Thyroid gland (tissue), 4 donors: ENCODE measurements around the gene GALR2. TPM values are rescaled to one million over a fixed set of nuclear protein-coding genes. Genes with fewer than 3 reads are reported as not detected.
"Not testable (repeated sequence)": the region's sequence is repeated elsewhere in the genome, so short reads cannot be mapped to it uniquely, and the experiment has no call there.

ENCODE experiments used
- DNase-seq, 2 donors: peaks; one replicate each; pipeline ENCODE4 v3.0.0-alpha.2; 2019
- H3K27ac ChIP-seq, 3 donors: fragments of 200-600 bp; sonication (generic); 1 replicate in 2 of 3; 2 replicates in 1 of 3; pipeline ENCODE4 v1.5.1; 2016 to 2019; ENCODE audit warnings: mild to moderate bottlenecking in 1 of 3, moderate library complexity in 1 of 3
- H3K27me3 ChIP-seq: fragments of 200-600 bp; sonication (generic); one replicate; pipeline ENCODE4 v1.5.1; 2019
- H3K36me3 ChIP-seq, 2 donors: fragments of 200-600 bp; sonication (generic); one replicate each; pipeline ENCODE4 v1.5.1; 2016 to 2019
- H3K4me1 ChIP-seq, 2 donors: fragments of 200-600 bp; sonication (generic); one replicate each; pipeline ENCODE4 v1.5.1; 2017 to 2019
- H3K4me3 ChIP-seq, 3 donors: fragments of 200-600 bp; sonication (generic); replicated peaks in 1 of 3; 1 replicate in 2 of 3; 2 replicates in 1 of 3; pipeline ENCODE4 v1.5.1; 2016; ENCODE audit warnings: mild to moderate bottlenecking in 1 of 3
- H3K9me3 ChIP-seq: fragments of 200-600 bp; sonication (generic); one replicate; pipeline ENCODE4 v1.5.1; 2017
- POLR2A ChIP-seq, 2 donors: fragments of 450-650 bp; IDR thresholded peaks; one replicate each; pipeline ENCODE4 v1.6.1; 2017; ENCODE audit warnings: antibody characterized with exemption in 2 of 2, mild to moderate bottlenecking in 2 of 2, moderate library complexity in 1 of 2
- WGBS, 2 donors: methylation state at CpG; one replicate each; pipeline ENCODE4 v1.1.5; 2017; 5-methylcytosine and 5-hydroxymethylcytosine counted together
- intact Hi-C: fragments of 100-400 bp; cut with DNase I; formaldehyde crosslinking; loops from one replicate; pipeline ENCODE4 v1.15.1; 2023
- total RNA-seq, 4 donors: library from RNA; depleted of rRNA; stranded (reverse); fragments of >200 nt; gene quantifications; one replicate each; pipeline ENCODE4 v1.2.3, GENCODE V29; 2016
- TF ChIP-seq, protein P1 (sequence below), 6 experiments: fragments of 200-600 bp in 3 of 6; fragments of 450-650 bp in 3 of 6; sonication (generic) in 3 of 6; IDR thresholded peaks; one replicate each; pipeline ENCODE4 v1.5.1; 2016 to 2019; ENCODE audit warnings: antibody characterized with exemption in 6 of 6, mild to moderate bottlenecking in 2 of 6, inconsistent platforms in 1 of 6, moderate library complexity in 1 of 6

Gene GALR2
- total RNA-seq, 4 donors from 2014 or later: not detected

DNA sequence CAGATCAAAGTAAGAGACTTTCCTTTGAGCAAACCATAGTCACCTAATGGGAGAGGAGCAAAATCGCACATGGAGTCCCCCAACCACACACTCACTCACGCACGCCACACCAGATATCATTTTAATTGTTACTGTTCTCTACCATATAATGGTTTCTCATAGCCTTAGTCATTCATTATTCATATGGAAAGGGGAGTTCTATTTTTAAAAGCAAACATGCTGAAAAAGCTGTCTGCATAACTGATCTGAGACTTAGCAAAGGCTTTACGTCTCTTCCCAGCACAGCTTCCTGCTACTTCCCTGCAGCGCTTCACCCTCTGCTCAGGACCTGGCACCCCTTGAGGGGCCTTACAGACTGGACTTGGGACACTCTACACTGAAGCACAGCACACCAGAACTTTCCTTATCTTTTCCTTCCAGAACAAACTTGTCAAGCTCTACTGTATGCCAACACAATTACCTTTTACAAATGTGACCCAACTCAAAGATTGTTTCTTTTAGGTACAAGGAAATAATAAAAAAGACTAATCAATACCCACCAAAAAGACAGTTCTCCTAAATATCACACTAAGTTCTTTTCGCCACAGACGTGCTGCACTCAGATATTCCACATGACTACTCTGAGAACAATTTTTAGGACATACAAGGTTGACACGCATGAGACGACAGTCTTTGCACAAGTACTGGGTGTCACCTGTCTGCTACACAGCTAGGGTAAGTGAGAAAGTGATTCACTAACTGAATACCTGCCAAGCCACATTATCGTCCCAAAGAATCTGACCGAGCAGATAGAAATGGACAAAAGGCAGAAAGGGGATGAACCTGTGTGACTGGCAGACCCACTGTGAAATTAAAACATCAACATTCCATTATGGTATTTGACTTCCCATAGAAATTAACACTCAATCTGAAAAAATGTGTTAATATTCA, 23.8 kb upstream of the GALR2 start:
- 55 to 66% methylated on average over 11 of the region's 11 CpGs for WGBS, 2 donors
- no peaks in the 10 kb centered on the region for H3K27me3 ChIP-seq
- no peak overlapping the region for H3K4me3 ChIP-seq
- H3K36me3 ChIP-seq: peaks cover 40 to 54% of the 10 kb centered on the region in 2 donors
- H3K4me1 ChIP-seq: peaks cover 44 to 49% of the 10 kb centered on the region in 2 donors
- no peaks in the 10 kb centered on the region for H3K9me3 ChIP-seq
- intact Hi-C loops: no loop called here
- H3K27ac ChIP-seq: peak overlapping the region; percentile 92 to 96 (median 93)
- TF ChIP-seq, protein P1, sequence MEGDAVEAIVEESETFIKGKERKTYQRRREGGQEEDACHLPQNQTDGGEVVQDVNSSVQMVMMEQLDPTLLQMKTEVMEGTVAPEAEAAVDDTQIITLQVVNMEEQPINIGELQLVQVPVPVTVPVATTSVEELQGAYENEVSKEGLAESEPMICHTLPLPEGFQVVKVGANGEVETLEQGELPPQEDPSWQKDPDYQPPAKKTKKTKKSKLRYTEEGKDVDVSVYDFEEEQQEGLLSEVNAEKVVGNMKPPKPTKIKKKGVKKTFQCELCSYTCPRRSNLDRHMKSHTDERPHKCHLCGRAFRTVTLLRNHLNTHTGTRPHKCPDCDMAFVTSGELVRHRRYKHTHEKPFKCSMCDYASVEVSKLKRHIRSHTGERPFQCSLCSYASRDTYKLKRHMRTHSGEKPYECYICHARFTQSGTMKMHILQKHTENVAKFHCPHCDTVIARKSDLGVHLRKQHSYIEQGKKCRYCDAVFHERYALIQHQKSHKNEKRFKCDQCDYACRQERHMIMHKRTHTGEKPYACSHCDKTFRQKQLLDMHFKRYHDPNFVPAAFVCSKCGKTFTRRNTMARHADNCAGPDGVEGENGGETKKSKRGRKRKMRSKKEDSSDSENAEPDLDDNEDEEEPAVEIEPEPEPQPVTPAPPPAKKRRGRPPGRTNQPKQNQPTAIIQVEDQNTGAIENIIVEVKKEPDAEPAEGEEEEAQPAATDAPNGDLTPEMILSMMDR (IDR thresholded peaks at IDR 0.05): no peak
- peak in 1 of 2 donors; percentile 42 for TF ChIP-seq POLR2A (IDR thresholded peaks at IDR 0.05)
- peak; percentile 70 to 73 for DNase-seq

DNA sequence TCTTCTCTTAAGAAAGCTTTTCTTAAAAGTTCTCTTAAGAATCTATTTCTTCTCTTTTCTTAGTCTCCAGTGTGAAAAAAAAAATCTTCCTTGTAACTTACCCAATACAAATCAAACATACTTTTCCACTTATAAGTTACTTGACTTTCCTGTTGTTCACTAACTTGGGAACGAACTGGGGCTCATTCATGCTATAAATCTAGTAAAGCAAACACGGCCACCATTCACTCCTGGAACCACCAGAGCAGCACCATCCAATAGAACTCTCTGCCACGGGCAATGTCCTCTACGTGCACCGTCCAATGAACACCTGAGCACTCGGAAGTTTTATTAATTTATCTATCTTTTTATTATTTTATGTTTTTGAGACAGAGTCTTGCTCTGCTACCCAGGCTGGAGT, 23.0 kb upstream of the GALR2 start:
- 36 to 49% methylated on average over 6 of the region's 6 CpGs for WGBS, 2 donors
- Histone ChIP-seq H3K27me3 (no peaks in the 10 kb centered on the region), H3K4me1 (peaks cover 44 to 49% of the 10 kb centered on the region in 2 donors), H3K36me3 (peaks cover 41 to 54% of the 10 kb centered on the region in 2 donors), H3K4me3 (no peak overlapping the region), H3K27ac (peak overlapping the region; percentile 92 to 96 (median 93)), H3K9me3 (no peaks in the 10 kb centered on the region)
- no peak for TF ChIP-seq POLR2A (IDR thresholded peaks at IDR 0.05)
- TF ChIP-seq, protein P1 (IDR thresholded peaks at IDR 0.05): no peak
- DNase-seq: peak; percentile 52 to 62
- intact Hi-C loops: no loop called here

- Histone ChIP-seq H3K4me3 (peak overlapping the region in 1 of 3 donors; percentile 10), H3K36me3 (peaks cover 42 to 54% of the 10 kb centered on the region in 2 donors)
These were observed 21.1 kb upstream of the GALR2 start for GRCh38 chr17:76053246-76054111.

GRCh38 chr17:76054112-76054476, 20.5 kb upstream of the GALR2 start:
- DNase-seq: peak; percentile 62 to 66
- intact Hi-C loops: no loop called here

More at GRCh38 chr17:76053246-76054111, 21.1 kb upstream of the GALR2 start:
- peak; percentile 68 to 77 for DNase-seq
- intact Hi-C loops: no loop called here
- no peaks in the 10 kb centered on the region for H3K9me3 ChIP-seq
- peak overlapping the region; percentile 78 to 96 (median 92) for H3K27ac ChIP-seq
- 34 to 45% methylated on average over 17 of the region's 17 CpGs for WGBS, 2 donors
- H3K27me3 ChIP-seq: no peaks in the 10 kb centered on the region
- H3K4me1 ChIP-seq: peaks cover 44 to 49% of the 10 kb centered on the region in 2 donors
- TF ChIP-seq POLR2A (IDR thresholded peaks at IDR 0.05): no peak

GRCh38 chr17:76056882-76057281, 17.7 kb upstream of the GALR2 start:
- Histone ChIP-seq H3K27me3 (no peaks in the 10 kb centered on the region), H3K4me1 (peaks cover 27 to 28% of the 10 kb centered on the region in 2 donors), H3K27ac (no peak overlapping the region), H3K4me3 (no peak overlapping the region), H3K9me3 (no peaks in the 10 kb centered on the region), H3K36me3 (peaks cover 58 to 68% of the 10 kb centered on the region in 2 donors)
- no peak for DNase-seq
- TF ChIP-seq POLR2A (IDR thresholded peaks at IDR 0.05): no peak
- TF ChIP-seq, protein P1 (IDR thresholded peaks at IDR 0.05): no peak
- WGBS, 2 donors: 94% methylated on average over 3 of the region's 3 CpGs
- intact Hi-C loops: no loop called here

More at GRCh38 chr17:76054112-76054476, 20.5 kb upstream of the GALR2 start:
- WGBS, 2 donors: 51 to 66% methylated on average over 4 of the region's 4 CpGs
- Histone ChIP-seq H3K4me1 (peaks cover 44 to 49% of the 10 kb centered on the region in 2 donors), H3K27ac (peak overlapping the region; percentile 78 to 96 (median 92)), H3K4me3 (no peak overlapping the region), H3K36me3 (peaks cover 44 to 54% of the 10 kb centered on the region in 2 donors), H3K9me3 (no peaks in the 10 kb centered on the region), H3K27me3 (no peaks in the 10 kb centered on the region)
- TF ChIP-seq, protein P1 (IDR thresholded peaks at IDR 0.05): no peak
- peak in 1 of 2 donors; percentile 60 for TF ChIP-seq POLR2A (IDR thresholded peaks at IDR 0.05)

- H3K4me1 ChIP-seq: peaks cover 15 to 17% of the 10 kb centered on the region in 2 donors
- DNase-seq, intact Hi-C loops, H3K9me3 ChIP-seq, H3K4me3 ChIP-seq, H3K27me3 ChIP-seq: not testable (repeated sequence)
- H3K36me3 ChIP-seq: peaks cover 65 to 78% of the 10 kb centered on the region in 2 donors
- H3K27ac ChIP-seq: peak overlapping the region in 1 of 3 donors; percentile 13
- 82 to 89% methylated on average over 6 of the region's 6 CpGs for WGBS, 2 donors
These were observed 16.3 kb upstream of the GALR2 start for GRCh38 chr17:76058264-76058663.
